ENCODE results near the gene OBP2A. TPM values are rescaled to one million over a fixed set of nuclear protein-coding genes. Genes with fewer than 3 reads are reported as not detected.

OBP2A gene
- total and polyA plus RNA-seq, 8 donors: not detected

GRCh38 chr9:135587658-135588057, 41.7 kb downstream of the OBP2A start:
- DNase-seq (no peak), ATAC-seq (no peak)
- Histone ChIP-seq H3K27ac (no peak overlapping the region), H3K4me1 (no peaks in the 10 kb centered on the region), H3K36me3 (no peaks in the 10 kb centered on the region), H3K4me3 (no peak overlapping the region), H3K27me3 (peaks cover 0 to 59% of the 10 kb centered on the region in 2 donors), H3K9me3 (no peaks in the 10 kb centered on the region)
- no peak for TF ChIP-seq CTCF (IDR thresholded peaks at IDR 0.05)
- intact Hi-C loops (cut with DNase I): no loop called here

- Histone ChIP-seq H3K27me3 (peaks cover 0 to 51% of the 10 kb centered on the region in 2 donors), H3K4me3 (no peak overlapping the region)
Observed at GRCh38 chr9:135588371-135588770, 42.4 kb downstream of the OBP2A start.

GRCh38 chr9:135588886-135589595, 43.1 kb downstream of the OBP2A start:
- no peak for ATAC-seq
- no peak overlapping the region for H3K27ac ChIP-seq

More at GRCh38 chr9:135588371-135588770, 42.4 kb downstream of the OBP2A start:
- no peak for TF ChIP-seq CTCF (IDR thresholded peaks at IDR 0.05)
- H3K27ac ChIP-seq: no peak overlapping the region
- no peaks in the 10 kb centered on the region for H3K9me3 ChIP-seq
- ATAC-seq (no peak), DNase-seq (no peak)
- no peaks in the 10 kb centered on the region for H3K36me3 ChIP-seq
- H3K4me1 ChIP-seq: no peaks in the 10 kb centered on the region
- intact Hi-C loops (cut with DNase I): no loop called here

GRCh38 chr9:135589596-135590485, 43.9 kb downstream of the OBP2A start:
- no peaks in the 10 kb centered on the region for H3K4me1 ChIP-seq
- H3K9me3 ChIP-seq: no peaks in the 10 kb centered on the region
- intact Hi-C loops (cut with DNase I): no loop called here
- ATAC-seq: no peak
- TF ChIP-seq CTCF (IDR thresholded peaks at IDR 0.05): no peak
- H3K27ac ChIP-seq: no peak overlapping the region
- H3K36me3 ChIP-seq: no peaks in the 10 kb centered on the region
- DNase-seq: no peak
- H3K4me3 ChIP-seq: no peak overlapping the region
- H3K27me3 ChIP-seq: peaks cover 0 to 40% of the 10 kb centered on the region in 2 donors

More at GRCh38 chr9:135588886-135589595, 43.1 kb downstream of the OBP2A start:
- intact Hi-C loops (cut with DNase I): no loop called here
- no peaks in the 10 kb centered on the region for H3K36me3 ChIP-seq
- TF ChIP-seq CTCF (IDR thresholded peaks at IDR 0.05): no peak
- no peak overlapping the region for H3K4me3 ChIP-seq
- peaks cover 0 to 47% of the 10 kb centered on the region in 2 donors for H3K27me3 ChIP-seq
- DNase-seq: no peak
- H3K4me1 ChIP-seq: no peaks in the 10 kb centered on the region
- no peaks in the 10 kb centered on the region for H3K9me3 ChIP-seq

GRCh38 chr9:135590486-135591079, 44.7 kb downstream of the OBP2A start:
- Histone ChIP-seq H3K9me3 (no peaks in the 10 kb centered on the region), H3K36me3 (no peaks in the 10 kb centered on the region), H3K27ac (no peak overlapping the region), H3K4me1 (no peaks in the 10 kb centered on the region), H3K27me3 (peaks cover 0 to 40% of the 10 kb centered on the region in 2 donors), H3K4me3 (no peak overlapping the region)
- DNase-seq (no peak), ATAC-seq (no peak)
- intact Hi-C loops (cut with DNase I): no loop called here
- TF ChIP-seq CTCF (IDR thresholded peaks at IDR 0.05): no peak

All from left lung (tissue), 10 donors.